Measurements from ENCODE around the gene PPM1H.
"Not testable (repeated sequence)": the region's sequence is repeated elsewhere in the genome, so short reads cannot be mapped to it uniquely, and the experiment has no call there.

Gene PPM1H

GRCh38 chr12:62676521-62677307 is 258.2 kb downstream of the PPM1H start:
- no peak for DNase-seq (ENCODE audit: low read depth)
- TF ChIP-seq, protein P1, sequence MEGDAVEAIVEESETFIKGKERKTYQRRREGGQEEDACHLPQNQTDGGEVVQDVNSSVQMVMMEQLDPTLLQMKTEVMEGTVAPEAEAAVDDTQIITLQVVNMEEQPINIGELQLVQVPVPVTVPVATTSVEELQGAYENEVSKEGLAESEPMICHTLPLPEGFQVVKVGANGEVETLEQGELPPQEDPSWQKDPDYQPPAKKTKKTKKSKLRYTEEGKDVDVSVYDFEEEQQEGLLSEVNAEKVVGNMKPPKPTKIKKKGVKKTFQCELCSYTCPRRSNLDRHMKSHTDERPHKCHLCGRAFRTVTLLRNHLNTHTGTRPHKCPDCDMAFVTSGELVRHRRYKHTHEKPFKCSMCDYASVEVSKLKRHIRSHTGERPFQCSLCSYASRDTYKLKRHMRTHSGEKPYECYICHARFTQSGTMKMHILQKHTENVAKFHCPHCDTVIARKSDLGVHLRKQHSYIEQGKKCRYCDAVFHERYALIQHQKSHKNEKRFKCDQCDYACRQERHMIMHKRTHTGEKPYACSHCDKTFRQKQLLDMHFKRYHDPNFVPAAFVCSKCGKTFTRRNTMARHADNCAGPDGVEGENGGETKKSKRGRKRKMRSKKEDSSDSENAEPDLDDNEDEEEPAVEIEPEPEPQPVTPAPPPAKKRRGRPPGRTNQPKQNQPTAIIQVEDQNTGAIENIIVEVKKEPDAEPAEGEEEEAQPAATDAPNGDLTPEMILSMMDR (conservative IDR thresholded peaks at IDR 0.05; ENCODE audit: low read depth, low read length), result no peak
- no peak overlapping the region for H3K4me3 ChIP-seq (ENCODE audit: low read length)

GRCh38 chr12:62673028-62673815 is 261.7 kb downstream of the PPM1H start:
- TF ChIP-seq, protein P1 (conservative IDR thresholded peaks at IDR 0.05; ENCODE audit: low read depth, low read length), result no peak
- DNase-seq (ENCODE audit: low read depth), result no peak
- no peak overlapping the region for H3K4me3 ChIP-seq (ENCODE audit: low read length)

GRCh38 chr12:62670986-62671720 is 263.8 kb downstream of the PPM1H start:
- TF ChIP-seq, protein P1 (conservative IDR thresholded peaks at IDR 0.05; ENCODE audit: low read depth, low read length), result no peak
- no peak overlapping the region for H3K4me3 ChIP-seq (ENCODE audit: low read length)
- DNase-seq (ENCODE audit: low read depth), result no peak

DNA sequence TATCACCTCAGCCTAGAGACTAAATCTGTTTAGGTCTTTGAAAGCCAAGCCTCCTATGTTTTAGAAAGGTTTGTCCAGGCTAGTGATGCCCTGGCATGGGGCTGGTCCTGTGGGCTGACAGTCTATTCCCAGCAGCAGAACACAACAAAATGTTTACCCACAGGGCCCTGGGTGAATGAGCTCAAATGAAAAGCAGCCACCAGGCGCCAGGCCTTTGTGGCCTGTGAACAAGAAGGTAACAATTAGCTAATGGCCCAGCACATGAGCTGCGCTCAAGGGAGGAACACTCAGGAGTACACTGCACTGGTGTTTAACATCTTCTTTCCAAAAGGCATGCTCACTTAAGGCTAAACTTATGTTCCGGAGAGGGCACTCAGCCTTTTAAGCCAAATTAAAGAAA is 266.2 kb downstream of the PPM1H start:
- TF ChIP-seq, protein P1 (conservative IDR thresholded peaks at IDR 0.05; ENCODE audit: low read depth, low read length), result no peak
- no peak for DNase-seq (ENCODE audit: low read depth)
- no peak overlapping the region for H3K4me3 ChIP-seq (ENCODE audit: low read length)

GRCh38 chr12:62664951-62665350 is 270.0 kb downstream of the PPM1H start:
- not testable (repeated sequence) for H3K4me3 ChIP-seq (ENCODE audit: low read length); DNase-seq (ENCODE audit: low read depth)

DNA sequence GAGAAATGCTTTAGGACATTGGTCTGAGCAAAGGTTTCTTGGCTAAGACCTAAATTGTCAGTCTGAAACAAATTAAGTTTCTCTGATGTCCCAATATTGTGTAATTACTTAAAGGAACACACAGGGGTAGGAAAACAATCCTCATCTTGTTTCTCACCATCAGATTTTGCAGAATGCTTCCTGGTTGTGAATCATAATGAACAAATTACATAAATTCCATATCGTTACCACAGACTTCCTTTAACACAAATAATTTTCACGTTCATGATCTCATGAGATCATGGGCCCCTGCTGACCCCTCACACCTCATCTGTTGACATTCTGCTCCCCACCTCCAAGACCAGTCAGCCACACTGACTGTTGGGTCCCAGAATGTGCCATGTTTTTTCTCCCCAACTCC is 274.2 kb downstream of the PPM1H start:
- DNase-seq (ENCODE audit: low read depth), result peak; percentile 32
- TF ChIP-seq, protein P1 (conservative IDR thresholded peaks at IDR 0.05; ENCODE audit: low read depth, low read length), result no peak
- H3K4me3 ChIP-seq (ENCODE audit: low read length), result no peak overlapping the region

All from retinal pigment epithelial cell (primary cell).